NT2/D1 (cell line): ENCODE results near the gene METTL16.
"Not testable (repeated sequence)": the region's sequence is repeated elsewhere in the genome, so short reads cannot be mapped to it uniquely, and the experiment has no call there.

Experiments used
- SUZ12 ChIP-seq: IDR thresholded peaks from 2 replicates; pipeline ENCODE4 v1.6.1; 2011; ENCODE audit not compliant: insufficient read length, insufficient read depth; ENCODE audit errors: extremely low read depth
- YY1 ChIP-seq: IDR thresholded peaks from 2 replicates; pipeline ENCODE4 v1.6.1; 2011; ENCODE audit not compliant: insufficient read length, insufficient read depth
- ZNF274 ChIP-seq: IDR thresholded peaks from 2 replicates; pipeline ENCODE4 v1.6.1; 2011; ENCODE audit warnings: mild to moderate bottlenecking, low read depth, low read length

- not testable (repeated sequence) for TF ChIP-seq ZNF274, SUZ12, YY1
These were observed 19.7 kb upstream of the METTL16 start for GRCh38 chr17:2531243-2531954.
